H1 (cell line): ENCODE results near the gene RAD9A.

ENCODE experiments used
- CREB1 ChIP-seq: IDR thresholded peaks from 2 replicates; pipeline ENCODE4 v1.6.1; 2012; ENCODE audit warnings: inconsistent platforms
- CTCF ChIP-seq, 3 experiments: IDR thresholded peaks; 1 replicate in 2 of 3; 2 replicates in 1 of 3; pipeline versions ENCODE4 v1.5.1 to v1.6.1; 2011; ENCODE audit warnings: low read length in 3 of 3, mild to moderate bottlenecking in 3 of 3, inconsistent platforms in 2 of 3, low read depth in 1 of 3, moderate library complexity in 1 of 3; ENCODE audit not compliant: insufficient read depth in 1 of 3; ENCODE audit errors: control extremely low read depth in 1 of 3
- JUN ChIP-seq: IDR thresholded peaks from 2 replicates; pipeline ENCODE4 v1.6.1; 2011; ENCODE audit warnings: low read depth, mild to moderate bottlenecking, improper control_type of control experiment, low read length
- JUND ChIP-seq: IDR thresholded peaks from 2 replicates; pipeline ENCODE4 v1.6.1; 2011; ENCODE audit warnings: mild to moderate bottlenecking, improper control_type of control experiment, low read length
- POLR2A ChIP-seq, 2 experiments: IDR thresholded peaks; 1 replicate in 1 of 2; 2 replicates in 1 of 2; pipeline ENCODE4 v1.6.1; 2011; ENCODE audit warnings: low read depth in 2 of 2, low read length in 2 of 2, mild to moderate bottlenecking in 2 of 2; ENCODE audit errors: control extremely low read depth in 1 of 2
- RAD21 ChIP-seq, 2 experiments: IDR thresholded peaks in 1 of 2; conservative IDR thresholded peaks in 1 of 2; 2 replicates each; pipeline ENCODE4 v1.6.1; 2011; ENCODE audit warnings: low read depth in 2 of 2, low read length in 2 of 2, improper control_type of control experiment in 1 of 2, inconsistent platforms in 1 of 2, mild to moderate bottlenecking in 1 of 2, moderate library complexity in 1 of 2
- SIN3A ChIP-seq, 2 experiments: IDR thresholded peaks in 1 of 2; conservative IDR thresholded peaks in 1 of 2; 2 replicates each; pipeline ENCODE4 v1.6.1; 2011 to 2012; ENCODE audit warnings: low read length in 2 of 2, improper control_type of control experiment in 1 of 2, low read depth in 1 of 2, mild to moderate bottlenecking in 1 of 2
- SP1 ChIP-seq: IDR thresholded peaks from 2 replicates; pipeline ENCODE4 v1.6.1; 2011; ENCODE audit warnings: low read depth, low read length
- USF2 ChIP-seq: IDR thresholded peaks from 2 replicates; pipeline ENCODE4 v1.6.1; 2011; ENCODE audit warnings: low read length, improper control_type of control experiment

GRCh38 chr11:67445515-67445914 lies 53.7 kb downstream of the RAD9A start:
- TF ChIP-seq CTCF (IDR thresholded peaks at IDR 0.05; ENCODE audit: control extremely low read depth in 1 of 3, insufficient read depth in 1 of 3, low read depth in 1 of 3, low read length in 3 of 3) (no peak), CREB1 (no peak), JUND (no peak), SP1 (no peak), POLR2A (IDR thresholded peaks at IDR 0.05; ENCODE audit: control extremely low read depth in 1 of 2, low read depth in 2 of 2, low read length in 2 of 2) (no peak), RAD21 (IDR thresholded peaks at IDR 0.05 in 1 of 2, conservative IDR thresholded peaks at IDR 0.05 in 1 of 2; ENCODE audit: low read depth in 2 of 2, low read length in 2 of 2) (no peak), JUN (no peak), SIN3A (conservative IDR thresholded peaks at IDR 0.05 in 1 of 2, IDR thresholded peaks at IDR 0.05 in 1 of 2; ENCODE audit: low read depth in 1 of 2, low read length in 2 of 2) (no peak), USF2 (no peak)
